ENCODE measurements around the gene SPG7. TPM values are rescaled to one million over a fixed set of nuclear protein-coding genes. Genes with fewer than 3 reads are reported as not detected.

Gene SPG7
- total RNA-seq, 4 donors from 2014 or later = 83.3 to 152 (median 105) TPM

GRCh38 chr16:89569506-89570341 is 61.5 kb downstream of the SPG7 start:
- TF ChIP-seq CTCF (IDR thresholded peaks at IDR 0.05; ENCODE audit: low read depth) = no peak

GRCh38 chr16:89570342-89570923 is 62.2 kb downstream of the SPG7 start:
- TF ChIP-seq CTCF (IDR thresholded peaks at IDR 0.05; ENCODE audit: low read depth) = no peak

- TF ChIP-seq CTCF (IDR thresholded peaks at IDR 0.05; ENCODE audit: low read depth) = no peak
Observed at GRCh38 chr16:89571636-89572035, 63.4 kb downstream of the SPG7 start.

- no peak for TF ChIP-seq CTCF (IDR thresholded peaks at IDR 0.05; ENCODE audit: low read depth)
Observed at GRCh38 chr16:89572073-89572484, 63.9 kb downstream of the SPG7 start.

- no peak for TF ChIP-seq CTCF (IDR thresholded peaks at IDR 0.05; ENCODE audit: low read depth)
Observed at GRCh38 chr16:89572485-89573205, 64.4 kb downstream of the SPG7 start.

GRCh38 chr16:89573826-89574680 is 65.8 kb downstream of the SPG7 start:
- TF ChIP-seq CTCF (IDR thresholded peaks at IDR 0.05; ENCODE audit: low read depth) = no peak

Measured in subcutaneous adipose tissue (tissue), 4 donors.